ENCODE measurements around the gene SLC25A43.
"Not testable (repeated sequence)": the region's sequence is repeated elsewhere in the genome, so short reads cannot be mapped to it uniquely, and the experiment has no call there.

SLC25A43 gene

DNA sequence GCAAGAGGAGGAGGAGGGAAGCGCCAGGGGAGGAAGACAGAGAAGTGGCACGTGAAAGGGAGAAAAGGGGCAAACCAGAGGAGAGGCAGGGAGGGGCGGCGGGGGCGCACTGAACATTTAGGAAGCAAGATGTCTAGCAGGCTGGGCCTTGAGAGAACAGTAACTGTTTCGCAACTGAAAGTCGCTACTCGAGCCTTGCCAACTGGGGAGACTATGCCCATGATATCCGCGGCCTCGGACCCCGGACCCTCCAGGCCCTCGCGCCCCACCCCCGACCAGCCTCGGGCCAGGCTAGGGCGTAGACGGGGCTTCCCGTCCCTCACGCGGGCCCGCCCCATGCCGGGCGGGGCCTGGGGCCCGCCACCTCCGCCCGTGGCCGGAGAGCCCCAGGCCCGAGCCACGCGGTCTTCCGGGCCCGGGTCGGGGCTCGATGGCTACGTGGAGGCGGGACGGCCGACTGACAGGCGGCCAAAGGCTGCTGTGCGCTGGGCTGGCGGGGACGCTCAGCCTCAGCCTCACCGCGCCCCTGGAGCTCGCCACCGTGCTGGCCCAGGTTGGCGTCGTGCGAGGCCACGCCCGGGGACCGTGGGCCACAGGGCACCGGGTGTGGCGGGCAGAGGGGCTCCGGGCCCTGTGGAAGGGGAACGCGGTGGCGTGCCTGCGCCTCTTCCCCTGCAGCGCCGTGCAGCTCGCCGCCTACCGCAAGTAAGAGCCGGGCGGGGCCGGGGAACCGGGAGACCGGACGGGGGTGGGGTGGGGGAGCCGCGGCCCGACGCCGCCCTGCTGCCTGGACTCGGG lies at the start of gene SLC25A43:
SLC25A43 (plus strand) TSS at position 363 of the 798 bp plus-strand sequence; CDS start at position 431, 68 bp downstream.
- no peak for DNase-seq

DNA sequence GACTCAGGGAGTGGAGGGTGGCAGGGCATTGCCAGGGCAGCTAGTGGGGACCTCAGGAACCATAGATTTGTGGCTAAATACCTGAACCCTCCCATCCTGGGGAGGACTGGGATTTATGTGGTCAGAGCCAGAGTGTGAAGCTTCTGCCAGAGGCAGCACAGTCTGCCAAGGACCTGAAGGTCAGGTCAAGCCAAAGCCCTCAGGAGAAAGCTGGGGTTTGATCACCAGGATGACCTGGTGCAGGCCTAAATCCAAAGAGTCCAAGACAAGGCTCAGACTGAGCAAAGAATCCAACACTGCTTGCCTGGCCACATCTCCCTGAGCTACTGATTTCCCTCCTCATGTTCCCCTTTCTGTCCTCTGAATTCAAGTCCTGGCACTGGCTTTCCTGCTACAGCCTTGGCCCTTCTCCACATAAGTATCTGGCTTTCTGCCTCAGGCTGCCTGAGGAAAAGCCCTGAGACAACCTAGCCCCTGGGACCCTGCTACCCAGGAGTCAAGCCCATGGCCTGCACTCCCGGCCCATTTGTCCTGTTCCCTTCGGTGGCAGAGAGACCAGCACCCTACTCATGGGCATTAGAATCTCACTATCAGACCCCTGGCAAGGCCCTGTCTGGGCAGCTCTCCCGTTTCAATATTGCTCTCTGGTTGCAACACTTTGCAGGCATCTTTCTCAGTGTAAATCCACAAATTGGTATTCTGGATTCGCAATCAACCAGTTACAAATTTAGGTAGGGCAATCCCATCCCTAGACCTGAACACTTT lies 39.3 kb upstream of the SLC25A43 start:
- DNase-seq: no peak

DNA sequence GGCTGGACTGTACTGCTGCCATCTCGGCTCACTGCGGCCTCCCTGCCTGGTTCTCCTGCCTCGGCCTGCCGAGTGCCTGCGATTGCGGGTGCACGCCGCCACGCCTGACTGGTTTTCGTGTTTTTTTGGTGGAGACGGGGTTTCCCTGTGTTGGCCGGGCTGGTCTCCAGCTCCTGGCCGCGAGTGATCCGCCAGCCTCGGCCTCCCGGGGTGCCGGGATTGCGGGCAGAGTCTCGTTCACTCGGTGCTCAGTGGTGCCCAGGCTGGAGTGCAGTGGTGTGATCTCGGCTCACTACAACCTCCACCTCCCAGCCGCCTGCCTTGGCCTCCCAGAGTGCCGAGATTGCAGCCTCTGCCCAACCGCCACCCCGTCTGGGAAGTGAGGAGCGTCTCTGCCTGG lies 37.7 kb upstream of the SLC25A43 start:
- DNase-seq: not testable (repeated sequence)

DNA sequence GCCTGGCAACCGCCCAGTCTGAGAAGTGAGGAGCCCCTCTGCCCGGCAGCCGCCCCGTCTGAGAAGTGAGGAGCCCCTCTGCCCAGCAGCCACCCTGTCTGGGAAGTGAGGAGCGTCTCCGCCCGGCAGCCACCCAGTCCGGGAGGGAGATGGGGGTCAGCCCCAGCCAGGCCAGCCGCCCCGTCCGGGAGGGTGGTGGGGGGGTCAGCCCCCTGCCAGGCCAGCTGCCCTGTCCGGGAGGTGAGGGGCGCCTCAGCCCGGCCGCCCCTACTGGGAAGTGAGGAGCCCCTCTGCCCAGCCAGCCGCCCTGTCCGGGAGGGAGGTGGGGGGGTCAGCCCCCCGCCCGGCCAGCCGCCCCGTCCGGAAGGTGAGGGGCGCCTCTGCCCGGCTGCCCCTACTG lies 37.1 kb upstream of the SLC25A43 start:
- not testable (repeated sequence) for DNase-seq

DNA sequence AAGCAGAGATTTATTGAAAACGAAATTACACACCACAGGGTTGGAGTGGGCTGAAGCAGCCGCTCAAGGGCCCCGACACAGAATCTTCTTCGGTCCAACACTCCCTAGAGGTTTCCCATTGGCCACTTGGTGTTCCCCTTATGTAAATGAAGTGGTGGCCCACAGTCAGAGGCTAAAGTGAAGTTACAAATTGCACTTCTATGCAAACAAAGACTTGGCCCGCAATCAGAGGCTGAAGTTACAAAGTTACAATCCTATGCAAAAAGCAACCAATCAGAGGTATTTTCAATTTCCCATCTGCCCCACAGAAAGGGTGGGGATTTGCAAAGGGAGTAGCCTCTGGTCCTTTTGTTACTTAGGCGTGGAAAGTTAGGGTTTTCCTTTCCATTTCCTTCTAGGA lies 35.7 kb upstream of the SLC25A43 start:
- no peak for DNase-seq

DNA sequence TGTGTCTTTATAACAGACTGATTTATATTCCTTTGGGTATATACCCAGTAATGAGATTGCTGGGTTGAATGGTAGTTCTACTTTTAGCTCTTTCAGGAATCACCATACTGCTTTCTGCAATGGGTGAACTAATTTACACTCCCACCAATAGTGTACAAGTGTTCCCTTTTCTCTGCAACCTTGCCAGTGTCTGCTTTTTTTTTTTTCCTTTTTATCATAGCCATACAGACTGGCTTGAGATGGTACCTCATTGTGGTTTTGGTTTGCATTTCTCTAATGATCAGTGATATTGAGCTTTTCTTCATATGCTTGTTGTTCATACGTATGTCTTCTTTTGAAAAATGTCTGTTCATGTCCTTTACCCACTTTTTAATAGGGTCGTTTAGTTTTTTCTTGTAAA lies 27.3 kb upstream of the SLC25A43 start:
- not testable (repeated sequence) for DNase-seq

DNA sequence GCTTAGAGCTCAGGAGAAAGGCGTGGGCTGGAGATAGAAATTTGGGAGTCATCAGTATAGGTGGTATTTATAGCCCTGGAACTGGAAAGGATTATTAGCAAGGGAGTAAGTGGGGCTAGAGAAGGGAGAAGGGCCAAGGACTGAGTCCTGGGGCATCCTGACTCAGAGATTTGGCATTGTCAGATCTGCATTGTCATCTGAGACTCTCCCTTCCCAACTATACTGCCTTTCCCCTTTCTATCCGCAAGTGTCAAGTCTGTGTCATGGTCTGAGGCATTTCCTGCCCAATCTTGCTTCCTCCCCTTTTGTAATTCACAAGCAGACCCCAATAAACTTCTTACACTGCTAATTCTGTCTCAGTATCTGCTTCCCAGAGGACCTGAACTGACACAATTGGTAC lies 24.4 kb upstream of the SLC25A43 start:
- DNase-seq: no peak

DNA sequence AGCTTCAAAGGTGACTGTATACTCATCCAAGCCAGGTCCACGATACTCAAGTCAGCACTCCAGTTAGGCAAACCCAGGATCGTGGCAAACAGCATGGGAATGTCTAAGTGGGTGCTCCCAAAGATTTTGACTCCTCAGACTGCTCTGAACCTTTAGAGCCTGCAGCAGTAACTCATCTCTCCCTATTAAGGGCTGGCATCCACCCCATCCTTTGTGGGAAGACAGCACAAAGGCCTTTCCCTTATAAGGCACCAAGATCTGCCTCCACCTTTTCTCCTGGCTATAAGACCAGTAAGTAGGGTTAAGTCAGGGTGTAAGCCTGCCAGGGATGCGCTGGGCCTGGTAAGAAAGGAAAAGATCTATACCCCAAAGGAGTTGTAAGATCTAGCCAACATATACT lies 23.6 kb upstream of the SLC25A43 start:
- DNase-seq: no peak

DNA sequence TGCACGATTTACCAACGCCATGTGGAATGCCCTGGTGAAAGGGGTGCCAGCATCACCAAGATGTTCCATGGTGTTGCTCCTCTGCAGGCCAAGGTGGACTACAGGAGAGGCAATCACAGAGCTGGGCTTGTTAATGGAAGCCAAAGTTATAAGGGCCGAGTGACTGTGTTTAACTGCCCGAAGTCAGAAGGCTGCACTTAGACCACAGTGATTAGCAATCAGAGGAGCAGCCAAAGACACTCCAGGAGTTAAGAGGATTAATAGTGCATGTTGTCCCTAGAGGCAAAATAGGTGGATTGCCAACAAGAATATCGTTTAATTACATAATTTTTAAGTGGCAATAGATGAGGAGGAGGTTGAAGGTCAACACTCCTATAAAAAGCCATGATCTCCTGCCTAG lies 22.8 kb upstream of the SLC25A43 start:
- no peak for DNase-seq

DNA sequence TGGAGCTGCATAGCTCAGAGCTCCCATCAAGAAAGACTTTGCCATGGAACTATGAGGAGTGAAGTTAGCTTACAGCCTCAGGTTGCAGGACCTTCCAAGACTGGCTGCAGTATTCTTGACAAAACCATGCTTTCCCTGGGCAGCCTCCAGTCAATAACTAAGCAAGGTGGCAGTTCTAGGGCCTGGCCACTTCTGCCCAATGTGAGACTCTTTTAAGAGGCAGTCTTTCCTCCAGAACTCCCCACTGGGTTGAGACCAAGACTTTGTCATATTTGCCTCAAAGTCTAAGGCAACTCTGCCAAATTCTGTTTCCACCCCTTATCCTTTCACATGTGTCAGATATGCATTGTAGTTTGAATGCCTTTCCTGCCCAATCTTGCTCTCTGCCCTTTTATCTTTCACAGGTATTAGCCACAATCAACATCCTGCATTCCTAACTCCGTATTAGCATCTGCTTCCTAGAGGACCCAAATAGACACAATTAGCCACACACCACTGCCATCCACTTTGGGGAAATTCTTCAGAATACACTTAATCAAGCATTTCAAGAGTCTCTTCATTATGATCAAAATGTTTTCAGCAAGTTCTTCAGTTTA lies 17.7 kb upstream of the SLC25A43 start:
- DNase-seq: no peak

DNA sequence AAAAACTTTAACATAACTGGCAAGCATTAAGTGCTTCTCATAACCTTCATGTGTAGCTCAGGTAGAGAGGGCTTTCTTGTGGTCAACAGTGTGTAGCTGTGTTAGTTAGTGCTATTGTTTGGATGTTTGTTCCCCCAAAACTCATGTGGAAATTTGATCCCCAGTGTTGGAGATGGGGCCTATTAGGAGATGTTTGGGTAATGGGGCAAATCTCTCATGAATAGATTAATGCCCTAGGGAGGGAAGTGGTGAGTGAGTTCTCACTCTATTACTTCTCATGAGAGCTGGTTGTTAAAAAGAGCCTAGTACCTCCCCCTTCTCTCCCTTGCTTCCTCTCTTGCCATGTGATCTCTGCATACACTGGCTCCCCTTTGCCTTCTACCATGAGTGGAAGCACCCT lies 16.5 kb upstream of the SLC25A43 start:
- no peak for DNase-seq

DNA sequence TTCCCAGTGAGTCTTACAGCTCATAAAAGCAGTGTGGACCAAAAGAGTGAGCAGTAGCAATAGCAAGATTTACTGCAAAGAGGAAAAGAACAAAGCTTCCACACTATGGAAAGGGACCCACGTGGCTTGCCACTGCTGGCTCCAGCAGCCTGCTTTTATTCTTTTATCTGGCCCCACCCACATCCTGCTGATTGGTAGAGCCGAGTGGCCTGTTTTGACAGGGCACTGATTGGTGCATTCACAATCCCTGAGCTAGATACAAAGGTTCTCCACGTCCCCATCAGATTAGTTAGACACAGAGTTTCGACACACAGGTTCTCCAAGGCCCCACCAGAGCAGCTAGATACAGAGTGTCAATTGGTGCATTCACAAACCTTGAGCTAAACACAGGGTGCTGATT lies 12.5 kb upstream of the SLC25A43 start:
- DNase-seq: not testable (repeated sequence)

DNA sequence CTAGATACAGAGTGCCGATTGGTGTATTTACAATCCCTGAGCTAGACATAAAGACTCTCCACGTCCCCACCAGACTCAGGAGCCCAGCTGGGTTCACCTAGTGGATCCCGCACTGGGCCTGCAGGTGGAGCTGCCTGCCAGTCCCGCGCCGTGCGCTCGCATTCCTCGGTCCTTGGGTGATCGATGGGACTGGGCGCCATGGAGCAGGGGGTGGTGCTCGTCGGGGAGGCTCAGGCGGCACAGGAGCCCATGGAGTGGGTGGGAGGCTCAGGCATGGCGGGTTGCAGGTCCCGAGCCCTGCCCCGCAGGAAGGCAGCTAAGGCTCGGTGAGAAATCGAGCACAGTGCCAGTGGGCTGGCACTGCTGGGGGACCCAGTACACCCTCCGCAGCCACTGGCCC lies 11.7 kb upstream of the SLC25A43 start:
- DNase-seq: not testable (repeated sequence)

DNA sequence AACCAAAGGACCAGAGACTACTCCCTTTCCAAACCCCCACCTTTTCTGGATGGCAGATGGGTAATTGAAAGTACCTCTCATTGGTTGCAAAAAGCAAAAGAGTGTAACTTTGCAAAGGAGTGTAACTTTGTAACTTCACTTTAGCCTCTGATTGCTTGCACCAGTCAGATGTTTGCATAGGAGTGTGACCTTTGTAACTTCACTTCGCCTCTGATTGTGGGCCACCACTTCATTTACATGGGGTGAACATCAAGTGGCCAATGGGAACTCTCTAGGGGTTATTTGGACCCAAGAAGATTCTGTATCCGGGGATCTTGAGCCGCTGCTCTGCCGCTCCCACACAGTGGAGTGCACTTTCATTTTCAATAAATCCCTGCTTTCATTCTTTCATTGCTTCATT lies 9.9 kb upstream of the SLC25A43 start:
- DNase-seq: no peak

DNA sequence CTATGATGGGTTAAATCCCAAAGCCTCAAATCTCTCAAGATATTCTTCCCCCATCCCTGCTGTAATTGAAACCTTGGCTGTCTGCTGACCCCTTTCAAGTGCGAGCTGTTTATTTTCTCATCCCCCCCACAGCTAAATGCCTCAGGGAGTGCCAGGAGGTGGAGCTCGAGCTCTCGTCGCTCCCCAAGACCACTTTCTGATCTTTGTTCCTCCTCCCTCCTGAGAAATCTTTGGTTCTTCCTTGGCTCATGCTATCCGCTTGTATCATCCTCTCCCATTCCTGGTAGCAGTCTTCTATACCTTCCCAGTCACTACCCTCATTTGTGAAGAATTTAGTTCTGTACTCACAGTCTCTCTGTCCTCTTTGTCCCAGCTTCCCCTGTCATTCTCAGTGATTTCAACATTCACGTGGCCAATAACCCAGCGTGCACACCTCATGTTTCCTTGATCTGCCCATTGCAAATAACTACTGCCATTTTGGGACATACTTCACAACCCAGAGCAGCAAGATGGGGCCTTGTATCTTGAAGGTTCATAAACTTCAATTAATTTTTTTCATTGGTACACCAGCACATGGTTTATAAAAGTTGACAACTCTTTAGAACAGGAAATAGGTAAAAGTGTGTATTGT lies 9.2 kb upstream of the SLC25A43 start:
- no peak for DNase-seq

DNA sequence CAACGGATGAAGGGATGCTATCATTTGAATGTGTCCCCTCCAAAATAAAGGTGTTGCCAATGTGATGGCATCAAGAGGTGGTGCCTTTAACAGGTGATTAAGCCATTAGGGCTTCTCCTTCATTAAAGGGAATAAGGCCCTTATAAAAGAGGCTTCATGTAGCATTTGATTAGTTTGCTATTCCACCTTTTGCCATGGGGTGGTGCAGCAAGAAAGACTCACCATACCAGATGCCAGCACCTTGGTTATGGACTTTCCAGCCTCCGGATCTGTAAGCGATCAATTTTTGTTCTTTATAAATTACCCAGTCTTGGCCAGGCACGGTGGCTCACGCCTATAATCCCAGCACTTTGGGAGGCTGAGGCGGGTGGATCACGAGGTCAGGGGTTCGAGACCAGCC lies 7.9 kb upstream of the SLC25A43 start:
- DNase-seq: no peak

DNA sequence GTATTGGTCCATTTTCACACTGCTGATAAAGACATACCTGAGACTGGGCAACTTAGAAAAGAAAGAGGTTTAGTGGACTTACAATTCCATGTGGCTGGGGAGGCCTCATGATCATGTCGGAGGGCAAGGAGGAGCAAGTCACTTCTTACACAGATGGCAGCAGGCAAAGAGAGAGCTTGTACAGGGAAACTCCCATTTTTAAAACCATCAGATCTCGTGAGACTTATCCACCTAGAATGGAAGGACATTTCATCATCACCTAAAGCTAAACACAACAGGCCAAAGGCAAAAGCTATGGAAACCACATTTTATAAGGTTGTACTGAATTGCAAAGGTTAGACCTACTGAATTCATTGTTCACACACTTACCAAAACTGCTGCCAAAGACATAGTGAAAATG lies 6.0 kb upstream of the SLC25A43 start:
- DNase-seq: no peak

DNA sequence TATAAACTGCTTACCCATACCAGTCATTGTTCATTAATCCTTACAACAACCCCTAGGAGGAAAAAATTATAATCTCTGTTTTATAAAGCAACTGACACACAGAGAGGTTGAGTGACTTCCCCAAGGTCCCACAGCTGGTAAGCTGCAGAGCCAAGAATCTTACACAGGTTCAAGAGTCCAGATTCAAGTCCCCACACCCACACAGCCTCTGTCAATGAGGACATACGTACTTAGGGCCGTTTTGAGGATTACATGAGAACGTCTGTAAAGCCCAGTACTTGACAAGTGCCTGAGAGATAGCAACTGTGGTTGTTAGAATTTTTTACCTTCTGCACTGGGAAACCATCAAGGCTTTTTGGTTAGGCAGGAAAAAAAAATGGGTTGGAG lies 556 bp upstream of the SLC25A43 start:
- DNase-seq: no peak

DNA sequence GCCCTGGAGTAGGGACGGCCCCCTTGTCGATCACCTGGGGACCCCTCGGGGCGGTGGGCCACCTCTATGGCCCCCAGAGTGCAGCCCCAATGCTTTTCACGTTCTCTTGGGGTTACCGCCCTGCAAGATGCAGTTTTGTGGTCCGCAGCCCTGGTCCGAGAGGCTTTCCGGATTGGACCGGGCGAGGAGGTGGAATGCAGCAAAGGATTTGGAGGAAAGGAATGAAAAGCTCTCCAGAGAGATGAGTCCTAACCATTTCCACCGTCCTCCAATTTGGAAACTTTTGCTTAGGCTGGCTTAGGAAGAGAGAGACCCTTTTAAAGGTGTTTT lies 601 bp downstream of the SLC25A43 start:
- no peak for DNase-seq

DNA sequence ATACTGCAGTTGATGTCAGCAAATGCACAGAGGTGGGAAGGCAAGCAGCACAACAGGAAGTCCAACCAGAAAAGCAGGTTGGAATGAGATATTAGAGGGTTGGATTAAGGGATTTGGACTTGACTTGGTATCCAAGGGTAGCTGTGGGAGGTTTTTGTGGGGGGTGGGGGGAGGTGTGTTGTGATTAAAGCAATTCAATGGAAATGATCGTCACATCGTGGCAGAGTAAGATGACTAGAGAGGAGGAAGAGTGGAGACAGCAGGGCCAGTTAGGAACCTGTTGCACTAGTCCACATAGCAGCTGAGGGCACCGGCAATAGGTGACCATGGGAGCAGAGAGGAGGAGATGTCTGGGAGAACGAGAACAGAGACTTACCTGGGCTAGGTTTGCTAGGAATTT lies 2.4 kb downstream of the SLC25A43 start:
- no peak for DNase-seq

DNA sequence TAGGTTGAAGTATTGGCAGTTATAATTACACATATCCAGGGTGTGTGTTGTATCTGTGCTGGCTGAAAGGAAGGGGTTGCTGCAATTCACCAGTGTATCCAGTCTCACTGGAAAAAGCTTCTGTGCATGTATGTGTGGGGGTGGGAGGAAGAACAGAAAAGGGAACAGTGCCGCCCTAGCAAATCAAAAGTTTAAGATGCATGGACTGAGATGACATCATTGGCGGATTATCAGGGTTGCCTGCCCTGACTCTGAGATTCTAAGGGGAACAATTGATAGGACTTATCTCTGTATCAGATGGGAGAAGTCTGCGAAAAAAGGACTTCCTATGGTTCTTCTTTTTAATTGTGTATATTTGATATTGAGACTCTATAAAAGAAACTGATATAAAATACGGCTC lies 3.5 kb downstream of the SLC25A43 start:
- DNase-seq: no peak

DNA sequence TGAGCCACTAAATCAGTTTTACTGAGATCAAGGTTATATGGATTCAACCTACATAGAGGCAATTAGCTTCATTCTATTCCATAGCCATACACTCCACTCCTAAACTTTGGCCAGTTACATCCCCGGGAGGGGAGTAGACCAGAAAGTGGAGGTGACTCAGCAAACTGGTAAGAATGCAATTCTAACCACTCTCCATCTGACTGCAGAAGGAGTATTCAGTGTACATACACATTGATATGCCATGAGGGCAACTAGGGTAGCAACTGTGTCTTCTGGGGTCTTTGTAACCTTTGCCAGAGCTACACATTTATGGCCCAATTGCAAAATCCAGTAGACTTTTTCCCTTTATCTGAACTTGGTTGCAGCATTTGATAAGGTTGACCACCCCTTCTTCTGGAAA lies 7.6 kb downstream of the SLC25A43 start:
- DNase-seq: no peak

DNA sequence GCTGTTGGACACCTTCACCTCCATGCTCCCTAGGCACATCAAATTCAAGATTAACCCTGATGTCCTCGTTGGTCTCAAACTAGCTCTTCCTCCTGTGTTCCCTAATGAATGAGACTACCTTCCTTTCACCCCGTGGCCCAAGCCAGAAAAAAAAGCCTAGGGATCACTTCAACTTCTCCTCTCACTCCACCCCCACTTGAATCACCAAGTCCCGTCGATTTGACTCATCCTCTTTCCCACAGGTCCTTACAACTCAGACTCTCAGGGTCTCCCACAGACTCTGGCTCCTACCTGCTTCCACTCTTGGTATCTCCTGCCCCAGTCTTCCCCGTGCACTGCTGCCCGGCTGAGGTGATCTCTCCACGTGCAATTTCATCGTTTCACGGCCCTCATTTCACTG lies 8.5 kb downstream of the SLC25A43 start:
- no peak for DNase-seq
